Testis (tissue), 3 donors: ENCODE data around the gene LUZP2. TPM values are rescaled to one million over a fixed set of nuclear protein-coding genes. Genes with fewer than 3 reads are reported as not detected.

Experiments used
- DNase-seq: peaks from one replicate; pipeline ENCODE4 v3.0.0-alpha.2; 2019
- H3K27ac ChIP-seq, 2 donors: fragments of 200-600 bp; sonication (generic); one replicate each; pipeline ENCODE4 v1.5.1; 2019
- H3K27me3 ChIP-seq: fragments of 200-600 bp; sonication (generic); one replicate; pipeline ENCODE4 v1.5.1; 2019
- H3K36me3 ChIP-seq: fragments of 200-600 bp; sonication (generic); one replicate; pipeline ENCODE4 v1.5.1; 2017; ENCODE audit warnings: low read depth; ENCODE audit errors: missing control alignments
- H3K4me1 ChIP-seq: fragments of 200-600 bp; sonication (generic); one replicate; pipeline ENCODE4 v1.5.1; 2019
- H3K4me3 ChIP-seq, 2 donors: fragments of 200-600 bp; sonication (generic); one replicate each; pipeline ENCODE4 v1.5.1; 2017 to 2019
- H3K9me3 ChIP-seq: fragments of 200-600 bp; sonication (generic); one replicate; pipeline ENCODE4 v1.5.1; 2017
- POLR2A ChIP-seq: fragments of 450-650 bp; IDR thresholded peaks from one replicate; pipeline ENCODE4 v1.6.1; 2017; ENCODE audit warnings: antibody characterized with exemption, mild to moderate bottlenecking, moderate library complexity
- WGBS, 2 donors: methylation state at CpG; one replicate each; pipeline ENCODE4 v1.1.5; 2018; 5-methylcytosine and 5-hydroxymethylcytosine counted together
- intact Hi-C: fragments of 100-400 bp; cut with DNase I; formaldehyde crosslinking; loops from one replicate; pipeline ENCODE4 v1.15.1; 2023; ENCODE audit warnings: low total_unique reads
- polyA plus RNA-seq: library from polyadenylated mRNA; stranded (reverse); fragments of 350-450 nt; fragmentation: Illumina TruSeq; extraction: RNeasy Lipid Tissue Mini Kit (QIAGEN cat#74804); gene quantifications from one replicate; pipeline ENCODE4 v1.2.3, GENCODE V29; 2014; ENCODE audit warnings: low read depth, low replicate concordance; ENCODE audit not compliant: insufficient read depth
- total RNA-seq, 2 donors: library from RNA; depleted of rRNA; stranded (reverse); fragments of >200 nt; gene quantifications; one replicate each; pipeline ENCODE4 v1.2.3, GENCODE V29; 2016
- TF ChIP-seq, protein P1 (sequence below), 3 experiments: fragments of 450-650 bp in 2 of 3; fragments of 200-600 bp in 1 of 3; sonication (generic) in 1 of 3; IDR thresholded peaks; one replicate each; pipeline ENCODE4 v1.5.1; 2016 to 2019; ENCODE audit warnings: antibody characterized with exemption in 3 of 3, mild to moderate bottlenecking in 2 of 3, moderate library complexity in 1 of 3

LUZP2 gene
- total and polyA plus RNA-seq, 3 donors from 2014 or later, result 0.63 to 0.98 (median 0.74) TPM

DNA sequence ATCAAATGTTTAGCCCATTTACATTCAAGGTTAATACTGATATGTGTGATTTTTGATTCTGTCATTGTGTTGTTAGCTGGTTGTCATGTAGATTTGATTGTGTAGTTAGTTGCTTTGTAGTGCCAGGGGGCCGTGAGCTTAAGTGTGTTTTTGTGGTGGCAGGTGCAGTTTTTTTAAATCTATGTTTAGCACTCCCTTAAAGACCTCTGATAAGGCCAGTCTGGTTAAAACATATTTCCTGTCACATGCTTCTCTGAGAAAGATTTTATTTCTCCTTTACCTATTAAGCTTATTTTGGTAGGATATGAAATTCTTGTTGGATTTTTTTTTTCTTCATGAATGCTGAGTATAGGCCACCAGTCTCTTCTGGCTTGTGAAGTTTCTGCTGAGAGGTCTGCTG lies 540.6 kb downstream of the LUZP2 start:
- no peaks in the 10 kb centered on the region for H3K9me3 ChIP-seq
- DNase-seq, result no peak
- intact Hi-C loops, result no loop called here
- WGBS, 2 donors, result 71% methylated on average over 1 of the region's 1 CpG
- no peaks in the 10 kb centered on the region for H3K4me1 ChIP-seq
- TF ChIP-seq, protein P1, sequence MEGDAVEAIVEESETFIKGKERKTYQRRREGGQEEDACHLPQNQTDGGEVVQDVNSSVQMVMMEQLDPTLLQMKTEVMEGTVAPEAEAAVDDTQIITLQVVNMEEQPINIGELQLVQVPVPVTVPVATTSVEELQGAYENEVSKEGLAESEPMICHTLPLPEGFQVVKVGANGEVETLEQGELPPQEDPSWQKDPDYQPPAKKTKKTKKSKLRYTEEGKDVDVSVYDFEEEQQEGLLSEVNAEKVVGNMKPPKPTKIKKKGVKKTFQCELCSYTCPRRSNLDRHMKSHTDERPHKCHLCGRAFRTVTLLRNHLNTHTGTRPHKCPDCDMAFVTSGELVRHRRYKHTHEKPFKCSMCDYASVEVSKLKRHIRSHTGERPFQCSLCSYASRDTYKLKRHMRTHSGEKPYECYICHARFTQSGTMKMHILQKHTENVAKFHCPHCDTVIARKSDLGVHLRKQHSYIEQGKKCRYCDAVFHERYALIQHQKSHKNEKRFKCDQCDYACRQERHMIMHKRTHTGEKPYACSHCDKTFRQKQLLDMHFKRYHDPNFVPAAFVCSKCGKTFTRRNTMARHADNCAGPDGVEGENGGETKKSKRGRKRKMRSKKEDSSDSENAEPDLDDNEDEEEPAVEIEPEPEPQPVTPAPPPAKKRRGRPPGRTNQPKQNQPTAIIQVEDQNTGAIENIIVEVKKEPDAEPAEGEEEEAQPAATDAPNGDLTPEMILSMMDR (IDR thresholded peaks at IDR 0.05), result no peak
- no peak for TF ChIP-seq POLR2A
- no peak overlapping the region for H3K4me3 ChIP-seq
- H3K36me3 ChIP-seq, result no peaks in the 10 kb centered on the region
- H3K27me3 ChIP-seq, result no peaks in the 10 kb centered on the region
- H3K27ac ChIP-seq, result no peak overlapping the region

- Histone ChIP-seq H3K36me3 (no peaks in the 10 kb centered on the region), H3K9me3 (no peaks in the 10 kb centered on the region), H3K4me1 (no peaks in the 10 kb centered on the region), H3K27ac (no peak overlapping the region), H3K4me3 (no peak overlapping the region), H3K27me3 (no peaks in the 10 kb centered on the region)
- DNase-seq, result no peak
- intact Hi-C loops, result no loop called here
- TF ChIP-seq POLR2A, result no peak
- TF ChIP-seq, protein P1 (IDR thresholded peaks at IDR 0.05), result no peak
These were observed 541.3 kb downstream of the LUZP2 start for GRCh38 chr11:25038131-25038530.

DNA sequence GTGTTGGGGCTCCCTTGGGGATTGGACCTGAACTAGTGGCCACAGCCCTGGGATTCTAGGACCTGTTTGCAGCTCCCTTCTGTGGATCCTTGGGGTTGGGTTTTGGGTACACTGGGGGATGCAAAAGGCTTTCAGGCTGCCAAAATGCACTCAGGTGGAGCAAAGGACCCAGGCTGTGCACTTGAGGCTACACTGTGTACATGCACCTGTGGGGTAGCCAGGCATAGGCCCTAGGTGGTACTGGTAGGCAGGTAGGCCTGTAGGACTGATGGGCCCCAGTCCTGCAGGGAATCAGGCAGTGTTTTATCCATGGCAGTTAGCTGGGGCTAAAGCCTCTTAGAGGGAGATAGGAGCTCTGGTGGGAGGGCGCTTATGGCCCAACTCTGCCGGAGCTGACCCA lies 542.3 kb downstream of the LUZP2 start:
- no peaks in the 10 kb centered on the region for H3K4me1 ChIP-seq
- 90 to 93% methylated on average over 2 of the region's 2 CpGs for WGBS, 2 donors
- H3K27ac ChIP-seq, result no peak overlapping the region
- no peak overlapping the region for H3K4me3 ChIP-seq
- DNase-seq, result no peak
- H3K36me3 ChIP-seq, result no peaks in the 10 kb centered on the region
- intact Hi-C loops, result no loop called here
- no peaks in the 10 kb centered on the region for H3K27me3 ChIP-seq
- TF ChIP-seq, protein P1 (IDR thresholded peaks at IDR 0.05), result no peak
- no peak for TF ChIP-seq POLR2A
- H3K9me3 ChIP-seq, result no peaks in the 10 kb centered on the region

DNA sequence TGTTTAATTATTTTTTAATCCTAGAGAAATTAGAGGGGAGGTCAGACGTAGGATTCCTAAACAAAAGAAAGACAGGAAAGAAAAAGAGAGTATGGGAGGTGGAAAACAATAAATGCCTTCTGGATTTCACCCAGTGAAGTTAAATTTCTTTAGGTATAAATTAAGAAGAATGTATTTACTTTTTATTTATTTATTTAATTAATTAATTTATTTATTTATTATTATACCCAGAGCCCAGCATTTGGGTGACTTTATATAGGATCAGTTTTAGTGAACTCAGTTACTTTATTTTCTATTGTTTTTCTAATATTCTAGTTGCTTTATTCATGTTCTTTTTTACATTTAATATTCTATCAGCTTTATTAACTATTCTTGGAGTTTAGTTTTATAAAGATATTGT lies 551.8 kb downstream of the LUZP2 start:
- Histone ChIP-seq H3K9me3 (no peaks in the 10 kb centered on the region), H3K27ac (no peak overlapping the region), H3K4me3 (no peak overlapping the region), H3K27me3 (no peaks in the 10 kb centered on the region), H3K36me3 (no peaks in the 10 kb centered on the region), H3K4me1 (no peaks in the 10 kb centered on the region)
- no peak for DNase-seq
- TF ChIP-seq, protein P1 (IDR thresholded peaks at IDR 0.05), result no peak
- no peak for TF ChIP-seq POLR2A
- 90 to 96% methylated on average over 1 of the region's 1 CpG for WGBS, 2 donors
- intact Hi-C loops, result no loop called here

- Histone ChIP-seq H3K36me3 (no peaks in the 10 kb centered on the region), H3K4me3 (no peak overlapping the region), H3K4me1 (no peaks in the 10 kb centered on the region), H3K27me3 (no peaks in the 10 kb centered on the region), H3K27ac (no peak overlapping the region), H3K9me3 (no peaks in the 10 kb centered on the region)
- intact Hi-C loops, result no loop called here
- DNase-seq, result no peak
- TF ChIP-seq, protein P1 (IDR thresholded peaks at IDR 0.05), result no peak
- no peak for TF ChIP-seq POLR2A
These were observed 556.0 kb downstream of the LUZP2 start for GRCh38 chr11:25052844-25053243.
